K562 (cell line): ENCODE data around the gene SURF4. TPM values are rescaled to one million over a fixed set of nuclear protein-coding genes. Genes with fewer than 3 reads are reported as not detected.

ENCODE experiments used
- ATAC-seq: fragments of 200-7000 bp; cut with Tn5 transposase; 3 replicates; pipeline ENCODE4 v1.9.1; 2020; ENCODE audit warnings: moderate library complexity
- BruUV-seq: library from RNA; stranded (reverse); fragments of 400-500 nt; replicated peaks from 2 replicates; lab custom pipeline; 2021; lab: Mats Ljungman, UMichigan
- CTCF ChIA-PET: fragments of 300-600 bp; formaldehyde crosslinking; extraction: SDS; loops from one replicate; lab custom pipeline; 2021; ENCODE audit warnings: low intra/inter-chr PET ratio; lab: Yijun Ruan, JAX
- POLR2A ChIA-PET: fragments of 300-600, 350-650 bp; sonication (Branson Sonifier 250); formaldehyde crosslinking; extraction: SDS; loops from one replicate; lab custom pipeline; 2021; ENCODE audit warnings: antibody characterized with exemption, inconsistent platforms; lab: Yijun Ruan, JAX
- DNase-seq, 4 experiments: peaks; one replicate each; pipeline versions ENCODE4 v3.0.0 to v3.0.0-alpha.2; 2011 to 2018; ENCODE audit warnings: low spot score in 3 of 4, mixed read lengths in 3 of 4; ENCODE audit errors: extremely low read depth in 1 of 4
- FAIRE-seq: peaks from 2 replicates; lab custom pipeline; 2011; peaks lifted over from hg19 to GRCh38; lab: Jason Lieb, UNC
- H2AFZ ChIP-seq: 2 replicates; pipeline ENCODE4 v1.6.0; 2011; ENCODE audit warnings: low read depth, low read length, control low read depth, inconsistent platforms
- H3K27ac ChIP-seq: fragments of 200-600 bp; 3 replicates; pipeline ENCODE4 v1.8.0; 2011; ENCODE audit warnings: low read depth, mild to moderate bottlenecking, control low read depth, inconsistent platforms, low read length, moderate library complexity, mixed read lengths; ENCODE audit errors: extremely low read depth
- H3K27me3 ChIP-seq, 2 experiments: fragments of 300-600 bp in 1 of 2; 2 replicates in 1 of 2; 3 replicates in 1 of 2; pipeline versions ENCODE4 v1.6.0 to v1.8.0; 2011; ENCODE audit warnings: inconsistent platforms in 2 of 2, low read length in 2 of 2, mild to moderate bottlenecking in 1 of 2, mixed read lengths in 1 of 2, moderate library complexity in 1 of 2; ENCODE audit not compliant: control insufficient read depth in 2 of 2, insufficient read depth in 2 of 2
- H3K36me3 ChIP-seq: fragments of 300-600 bp; 3 replicates; pipeline ENCODE4 v1.8.0; 2011; ENCODE audit warnings: mild to moderate bottlenecking, low read length, inconsistent platforms; ENCODE audit not compliant: control insufficient read depth, insufficient read depth
- H3K4me1 ChIP-seq, 2 experiments: fragments of 200-600 bp in 1 of 2; replicated peaks in 1 of 2; 2 replicates in 1 of 2; 3 replicates in 1 of 2; pipeline versions ENCODE4 v1.5.1 to v1.8.0; 2011; ENCODE audit warnings: inconsistent platforms in 2 of 2, low read length in 2 of 2, mild to moderate bottlenecking in 1 of 2, mixed read lengths in 1 of 2, moderate library complexity in 1 of 2; ENCODE audit not compliant: control insufficient read depth in 2 of 2, insufficient read depth in 2 of 2
- H3K4me2 ChIP-seq: 2 replicates; pipeline ENCODE4 v1.6.1; 2011; ENCODE audit warnings: low read length, control low read depth, inconsistent platforms, mixed read lengths; ENCODE audit not compliant: insufficient read depth
- H3K4me3 ChIP-seq: fragments of 200-600 bp; sonication (generic), shearing (Covaris generic); 2 replicates; pipeline ENCODE4 v1.5.1; 2016; ENCODE audit warnings: control low read depth, inconsistent platforms
- H3K79me2 ChIP-seq: fragments of 200-600 bp; 3 replicates; pipeline ENCODE4 v1.8.0; 2011; ENCODE audit warnings: low read length, inconsistent platforms; ENCODE audit not compliant: control insufficient read depth, insufficient read depth
- H3K9ac ChIP-seq, 2 experiments: 2 replicates each; pipeline versions ENCODE4 v1.6.0 to v1.6.1; 2011; ENCODE audit warnings: low read depth in 2 of 2, low read length in 2 of 2, control low read depth in 1 of 2, inconsistent platforms in 1 of 2, mild to moderate bottlenecking in 1 of 2, mixed read lengths in 1 of 2; ENCODE audit not compliant: insufficient read depth in 1 of 2
- H3K9me1 ChIP-seq: one replicate; pipeline ENCODE4 v1.6.0; 2011; ENCODE audit warnings: inconsistent platforms, mild to moderate bottlenecking, low read length, moderate library complexity; ENCODE audit not compliant: control insufficient read depth, insufficient read depth
- H3K9me3 ChIP-seq: replicated peaks from 2 replicates; pipeline ENCODE4 v1.5.1; 2011; ENCODE audit warnings: low read depth, low read length, inconsistent platforms; ENCODE audit not compliant: control insufficient read depth, insufficient read depth
- H4K20me1 ChIP-seq: replicated peaks from 2 replicates; pipeline ENCODE4 v1.6.1; 2011; ENCODE audit warnings: low read length, inconsistent platforms, mixed read lengths; ENCODE audit not compliant: control insufficient read depth, insufficient read depth
- HEY1 ChIP-seq: fragments of 250-450 bp; sonication (Bioruptor Pico); IDR thresholded peaks from 2 replicates; pipeline ENCODE4 v1.5.0; 2020; ENCODE audit warnings: mild to moderate bottlenecking, moderate library complexity, borderline replicate concordance
- JUN ChIP-seq, 2 experiments: sonication (generic) in 1 of 2; formaldehyde crosslinking in 1 of 2; IDR thresholded peaks; 2 replicates each; pipeline versions ENCODE4 v1.6.1 to v1.8.0; 2012 to 2022; ENCODE audit warnings: borderline replicate concordance in 2 of 2, mild to moderate bottlenecking in 2 of 2, improper control_type of control experiment in 1 of 2, low read depth in 1 of 2, low read length in 1 of 2, missing genetic modification reagents in 1 of 2
- KDM5B ChIP-seq: fragments of 200-600 bp; sonication (generic); IDR thresholded peaks from 2 replicates; pipeline ENCODE4 v1.6.1; 2012; ENCODE audit warnings: low read depth, mild to moderate bottlenecking, moderate library complexity, low read length, control low read depth, inconsistent platforms; ENCODE audit not compliant: insufficient replicate concordance
- NFIC ChIP-seq: fragments of 450-650 bp; IDR thresholded peaks from 2 replicates; pipeline ENCODE4 v1.6.1; 2017; ENCODE audit warnings: mild to moderate bottlenecking, inconsistent platforms
- NFIX ChIP-seq: fragments of 250-450 bp; sonication (Bioruptor Pico); IDR thresholded peaks from 2 replicates; pipeline ENCODE4 v1.4.0; 2020; ENCODE audit warnings: low read depth, mild to moderate bottlenecking, moderate library complexity
- SP1 ChIP-seq: sonication (generic); formaldehyde crosslinking; IDR thresholded peaks from 2 replicates; pipeline ENCODE4 v1.8.1; 2022; ENCODE audit warnings: mild to moderate bottlenecking, missing genetic modification reagents
- STAT5B ChIP-seq: fragments of 250-450 bp; sonication (Bioruptor Pico); IDR thresholded peaks from 2 replicates; pipeline ENCODE4 v1.8.0; 2021; ENCODE audit warnings: mild to moderate bottlenecking, inconsistent platforms
- TEAD4 ChIP-seq, 2 experiments: sonication (generic) in 1 of 2; formaldehyde crosslinking in 1 of 2; IDR thresholded peaks; 2 replicates each; pipeline versions ENCODE4 v1.6.1 to v1.8.0; 2012 to 2022; ENCODE audit warnings: borderline replicate concordance in 1 of 2, inconsistent platforms in 1 of 2, low read length in 1 of 2, mild to moderate bottlenecking in 1 of 2, missing genetic modification reagents in 1 of 2
- XRCC5 ChIP-seq: fragments of 200-400 bp; formaldehyde crosslinking; IDR thresholded peaks from 2 replicates; pipeline ENCODE4 v1.6.1; 2017; ENCODE audit warnings: low read depth, mild to moderate bottlenecking, low read length
- ZNF197 ChIP-seq: fragments of 200-800 bp; sonication (Bioruptor generic); IDR thresholded peaks from 2 replicates; pipeline ENCODE4 v1.6.1; 2016; ENCODE audit warnings: low read depth, missing genetic modification characterization, missing compliant biosample characterization
- ZNF740 ChIP-seq, 3 experiments: fragments of 200-800 bp in 1 of 3; sonication (Bioruptor generic) in 1 of 3; sonication (generic) in 1 of 3; formaldehyde crosslinking in 1 of 3; IDR thresholded peaks; 2 replicates each; pipeline versions ENCODE4 v1.6.1 to v1.8.0; 2016 to 2022; ENCODE audit warnings: mild to moderate bottlenecking in 2 of 3, missing compliant biosample characterization in 2 of 3, missing genetic modification characterization in 2 of 3, missing genetic modification reagents in 1 of 3
- WGBS: fragments of 100-300 bp; shearing (Covaris generic); methylation state at CpG from one replicate; pipeline ENCODE4 v1.1.6; 2016; ENCODE audit warnings: low coverage, mixed read lengths; ENCODE audit not compliant: insufficient coverage; ENCODE audit errors: missing lambda C conversion rate; 5-methylcytosine and 5-hydroxymethylcytosine counted together
- in situ Hi-C: fragments of 300-500 bp; cut with MboI; formaldehyde crosslinking; loops from 4 replicates; pipeline ENCODE4 v1.15.0; 2018; ENCODE audit warnings: inconsistent platforms, mixed read lengths
- intact Hi-C: fragments of 100-400 bp; cut with micrococcal nuclease; formaldehyde crosslinking; loops from 2 replicates; pipeline ENCODE4 v1.14.2; 2022
- polyA plus RNA-seq, 8 experiments: library from polyadenylated mRNA; depleted of rRNA in 4 of 8; stranded (reverse) in 5 of 8; unstranded in 3 of 8; fragments of >200 nt; fragmentation: Nextera tagmentation in 2 of 8; fragmentation: Illumina TruSeq in 1 of 8; extraction: Ambion mirVana in 2 of 8; extraction: Trizol in 1 of 8; gene quantifications; 2 replicates each; pipeline versions ENCODE4 v1.2.1 to v1.2.3, GENCODE V29; 2011 to 2014; ENCODE audit warnings: inconsistent platforms in 1 of 8, missing spikeins in 1 of 8
- total RNA-seq, 7 experiments: library from RNA; depleted of rRNA in 6 of 7; stranded (reverse); fragments of >200 nt in 6 of 7; fragmentation: Illumina TruSeq in 2 of 7; extraction: Trizol in 2 of 7; gene quantifications; 2 replicates each; pipeline versions ENCODE4 v1.2.1 to v1.2.3, GENCODE V29; 2011 to 2021; ENCODE audit warnings: low replicate concordance in 1 of 7

SURF4 gene
- total and polyA plus RNA-seq, 9 of the 15 experiments (the other 6 are each of a cell fraction or from before 2014, with no cell fraction given) = 8.4 to 176 (median 130) TPM

GRCh38 chr9:133346021-133346785, 29.7 kb downstream of the SURF4 start:
- WGBS = 29% methylated on average over 15 of the region's 15 CpGs
- ChIA-PET CTCF (no interaction called here), POLR2A (interaction anchor here (0.6 to 3.3 kb wide), 12 partner anchors 11 to 478 kb away, joined by 3 to 31 read pairs (median 3); partner anchors contain the start of gene RALGDS)
- no peak for TF ChIP-seq SP1
- TF ChIP-seq ZNF740 (CRISPR knock-in tag; IDR thresholded peaks at IDR 0.05) = no peak
- TF ChIP-seq ZNF740 (tag; IDR thresholded peaks at IDR 0.05) = peak in 1 of 2 experiments; percentile 37; a peak in 1 of 4 replicates
- 0 out of 2 replicates have a peak, but pooled peaks have one; percentile 3 for TF ChIP-seq XRCC5
- TF ChIP-seq NFIC = peak; percentile 92
- TF ChIP-seq HEY1 (CRISPR knock-in tag) = no peak
- TF ChIP-seq NFIX (CRISPR knock-in tag) = peak; percentile 30; the same call in 1 of the 2 replicates
- no peak for TF ChIP-seq ZNF197 (CRISPR knock-in tag)
- TF ChIP-seq KDM5B = no peak
- TF ChIP-seq TEAD4 (IDR thresholded peaks at IDR 0.05; ENCODE audit: low read length) = no peak
- TF ChIP-seq TEAD4 (CRISPR knock-in tag; IDR thresholded peaks at IDR 0.05; ENCODE audit: borderline replicate concordance) = no peak
- no peak for TF ChIP-seq STAT5B (CRISPR knock-in tag)
- TF ChIP-seq JUN (IDR thresholded peaks at IDR 0.05; ENCODE audit: borderline replicate concordance, low read depth, low read length) = no peak
- TF ChIP-seq JUN (CRISPR knock-in tag; IDR thresholded peaks at IDR 0.05; ENCODE audit: borderline replicate concordance) = 0 out of 2 replicates have a peak, but pooled peaks have one; percentile 18
- H3K9ac ChIP-seq = peak overlapping the region; percentile 100
- peak overlapping the region; percentile 100 for H3K4me3 ChIP-seq
- in situ Hi-C loops = no loop called here
- H3K36me3 ChIP-seq = peaks cover 77% of the 10 kb centered on the region
- no peak overlapping the region; the same call in 2 of the 3 replicates for H3K27ac ChIP-seq
- no peaks in the 10 kb centered on the region for H3K27me3 ChIP-seq
- peaks cover 3% of the 10 kb centered on the region for H3K9me1 ChIP-seq
- H3K79me2 ChIP-seq = peaks cover 57% of the 10 kb centered on the region
- peaks cover 17% of the 10 kb centered on the region for H4K20me1 ChIP-seq
- H3K4me2 ChIP-seq = peak overlapping the region; percentile 93
- H2AFZ ChIP-seq = no peak overlapping the region
- ATAC-seq = no peak; the same call in 2 of the 3 replicates
- H3K9me3 ChIP-seq = no peaks in the 10 kb centered on the region
- no peak for FAIRE-seq
- intact Hi-C loops = no loop called here
- peak in 1 of 4 experiments; percentile 31 for DNase-seq
- H3K4me1 ChIP-seq = peaks cover 16 to 43% of the 10 kb centered on the region in 2 experiments; a peak in 4 of 5 replicates
- TSS peak; percentile 55 for BruUV-seq
